ENCODE measurements around the gene INSYN1.

DNA sequence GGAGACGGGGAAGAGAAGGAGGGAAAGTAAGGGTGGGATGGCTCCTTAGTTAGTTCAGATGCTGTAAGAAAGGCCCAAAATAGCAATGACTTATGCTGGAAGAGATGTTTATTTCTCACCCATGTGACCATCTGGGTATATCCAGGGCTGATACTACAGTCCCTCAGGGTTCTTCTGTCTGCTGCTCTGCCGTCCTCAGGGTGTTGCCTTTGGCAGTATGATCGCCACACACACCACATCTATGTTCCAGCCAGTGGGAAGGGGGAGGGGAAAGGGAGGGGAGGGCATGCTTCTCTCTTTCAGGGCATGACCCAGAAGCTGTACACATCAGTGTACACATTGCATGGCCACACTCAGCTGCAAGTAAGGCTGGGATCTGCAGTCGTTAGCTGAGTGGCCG, 58.7 kb downstream of the INSYN1 start:
- TF ChIP-seq, protein P1, sequence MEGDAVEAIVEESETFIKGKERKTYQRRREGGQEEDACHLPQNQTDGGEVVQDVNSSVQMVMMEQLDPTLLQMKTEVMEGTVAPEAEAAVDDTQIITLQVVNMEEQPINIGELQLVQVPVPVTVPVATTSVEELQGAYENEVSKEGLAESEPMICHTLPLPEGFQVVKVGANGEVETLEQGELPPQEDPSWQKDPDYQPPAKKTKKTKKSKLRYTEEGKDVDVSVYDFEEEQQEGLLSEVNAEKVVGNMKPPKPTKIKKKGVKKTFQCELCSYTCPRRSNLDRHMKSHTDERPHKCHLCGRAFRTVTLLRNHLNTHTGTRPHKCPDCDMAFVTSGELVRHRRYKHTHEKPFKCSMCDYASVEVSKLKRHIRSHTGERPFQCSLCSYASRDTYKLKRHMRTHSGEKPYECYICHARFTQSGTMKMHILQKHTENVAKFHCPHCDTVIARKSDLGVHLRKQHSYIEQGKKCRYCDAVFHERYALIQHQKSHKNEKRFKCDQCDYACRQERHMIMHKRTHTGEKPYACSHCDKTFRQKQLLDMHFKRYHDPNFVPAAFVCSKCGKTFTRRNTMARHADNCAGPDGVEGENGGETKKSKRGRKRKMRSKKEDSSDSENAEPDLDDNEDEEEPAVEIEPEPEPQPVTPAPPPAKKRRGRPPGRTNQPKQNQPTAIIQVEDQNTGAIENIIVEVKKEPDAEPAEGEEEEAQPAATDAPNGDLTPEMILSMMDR (conservative IDR thresholded peaks at IDR 0.05 in 1 of 2, IDR thresholded peaks at IDR 0.05 in 1 of 2; ENCODE audit: extremely low read depth in 1 of 2, insufficient read depth in 1 of 2, low read depth in 1 of 2, low read length in 2 of 2) = no peak
- no peak for TF ChIP-seq EZH2 (IDR thresholded peaks at IDR 0.05; ENCODE audit: borderline replicate concordance, low read length)
